Measurements from ENCODE around the gene CSTA. TPM values are rescaled to one million over a fixed set of nuclear protein-coding genes. Genes with fewer than 3 reads are reported as not detected.

The CSTA gene
- total RNA-seq, 6 experiments from 2014 or later = 4.2 to 19.3 (median 8.6) TPM

DNA sequence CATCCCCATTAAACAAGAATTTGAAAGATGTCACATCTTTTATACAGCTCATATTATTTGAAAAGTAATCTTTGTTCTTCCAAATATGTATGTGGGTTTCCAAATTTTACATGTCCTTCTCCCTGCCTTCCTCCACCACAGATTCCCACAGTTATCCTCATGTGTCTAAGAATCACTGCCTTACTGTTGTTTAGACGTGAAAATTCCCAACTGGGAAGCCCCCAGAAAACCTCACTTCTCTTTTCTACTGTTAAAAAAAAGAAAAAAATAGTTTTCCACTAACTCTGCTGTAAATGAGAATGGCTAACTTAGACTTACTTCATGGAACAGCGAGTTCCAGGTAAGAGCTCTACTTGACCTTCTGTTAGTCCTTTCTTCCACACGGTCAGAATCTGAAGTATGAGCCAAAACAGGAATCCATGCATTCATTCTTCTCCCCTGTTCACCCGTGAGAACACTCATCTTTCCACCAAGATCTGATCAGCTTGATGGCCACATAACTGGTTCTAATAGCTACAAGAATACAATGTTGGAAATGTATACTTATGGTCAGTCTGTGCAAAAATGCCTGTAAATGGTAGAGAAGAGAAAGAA lies 17.9 kb upstream of the CSTA start:
- Histone ChIP-seq H3K9me3 (no peaks in the 10 kb centered on the region), H3K36me3 (no peaks in the 10 kb centered on the region), H3K4me1 (peaks cover 0 to 12% (median 6%) of the 10 kb centered on the region in 4 donors), H3K27me3 (no peaks in the 10 kb centered on the region), H3K4me3 (no peak overlapping the region), H3K27ac (no peak overlapping the region)
- 81% methylated on average over 4 of the region's 4 CpGs for WGBS (ENCODE audit: insufficient coverage, low coverage, low lambda C conversion rate, missing lambda C conversion rate)
- DNase-seq (no peak), ATAC-seq (no peak)
- TF ChIP-seq POLR2A (IDR thresholded peaks at IDR 0.05) (no peak), CTCF (IDR thresholded peaks at IDR 0.05) (no peak)
- intact Hi-C loops (cut with DNase I) = no loop called here

DNA sequence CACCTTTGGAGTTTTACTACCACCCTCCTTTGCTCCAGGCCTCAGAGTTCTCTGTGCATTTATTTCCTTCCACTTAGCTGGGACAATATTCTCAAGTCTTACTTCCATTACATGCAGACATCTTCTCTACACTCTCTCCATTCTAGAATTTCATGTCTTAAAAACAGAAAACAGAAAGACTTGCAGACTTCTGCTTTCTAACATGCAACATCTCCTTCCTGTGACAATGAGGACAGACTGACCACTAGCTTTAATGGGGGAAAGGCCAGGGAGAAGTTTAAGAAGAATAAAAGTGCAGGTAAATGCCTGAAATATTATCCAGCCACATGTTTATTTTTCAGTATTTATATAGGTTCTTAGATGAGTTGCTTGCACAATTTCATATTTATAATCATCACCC lies 17.1 kb upstream of the CSTA start:
- Histone ChIP-seq H3K27ac (no peak overlapping the region), H3K36me3 (no peaks in the 10 kb centered on the region), H3K9me3 (no peaks in the 10 kb centered on the region)

DNA sequence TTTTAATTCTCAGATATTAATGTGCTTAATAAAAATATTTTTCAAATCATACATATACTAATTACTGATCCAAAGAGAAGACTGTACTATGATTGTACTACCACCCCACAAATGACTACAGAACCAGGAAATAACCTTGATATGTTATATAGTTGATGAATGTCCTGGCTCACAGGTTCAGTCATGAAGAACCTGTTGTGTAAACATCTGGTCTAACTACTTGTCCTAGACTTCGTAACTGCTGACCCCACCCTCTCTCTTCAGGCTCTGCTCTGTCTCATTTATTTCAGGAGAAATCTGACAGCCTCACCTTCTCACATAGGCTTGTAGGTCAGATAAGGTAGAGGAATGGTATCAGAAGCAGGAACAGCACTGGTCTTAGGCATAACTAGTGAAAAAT lies 14.7 kb upstream of the CSTA start:
- Histone ChIP-seq H3K36me3 (no peaks in the 10 kb centered on the region), H3K9me3 (no peaks in the 10 kb centered on the region), H3K4me1 (peaks cover 0 to 11% (median 4%) of the 10 kb centered on the region in 4 donors), H3K27ac (no peak overlapping the region), H3K4me3 (no peak overlapping the region), H3K27me3 (no peaks in the 10 kb centered on the region)
- intact Hi-C loops (cut with DNase I) = no loop called here
- WGBS (ENCODE audit: insufficient coverage, low coverage, low lambda C conversion rate, missing lambda C conversion rate) = 50% methylated on average over 1 of the region's 1 CpG
- ATAC-seq (no peak), DNase-seq (no peak)
- TF ChIP-seq POLR2A (IDR thresholded peaks at IDR 0.05) (no peak), CTCF (IDR thresholded peaks at IDR 0.05) (no peak)

More for the DNA sequence above, 17.1 kb upstream of the CSTA start:
- DNase-seq (no peak), ATAC-seq (no peak)
- intact Hi-C loops (cut with DNase I) = no loop called here
- H3K4me1 ChIP-seq = peaks cover 0 to 12% (median 6%) of the 10 kb centered on the region in 4 donors
- H3K27me3 ChIP-seq = no peaks in the 10 kb centered on the region
- H3K4me3 ChIP-seq = no peak overlapping the region
- no peak for TF ChIP-seq POLR2A (IDR thresholded peaks at IDR 0.05)
- no peak for TF ChIP-seq CTCF (IDR thresholded peaks at IDR 0.05)

DNA sequence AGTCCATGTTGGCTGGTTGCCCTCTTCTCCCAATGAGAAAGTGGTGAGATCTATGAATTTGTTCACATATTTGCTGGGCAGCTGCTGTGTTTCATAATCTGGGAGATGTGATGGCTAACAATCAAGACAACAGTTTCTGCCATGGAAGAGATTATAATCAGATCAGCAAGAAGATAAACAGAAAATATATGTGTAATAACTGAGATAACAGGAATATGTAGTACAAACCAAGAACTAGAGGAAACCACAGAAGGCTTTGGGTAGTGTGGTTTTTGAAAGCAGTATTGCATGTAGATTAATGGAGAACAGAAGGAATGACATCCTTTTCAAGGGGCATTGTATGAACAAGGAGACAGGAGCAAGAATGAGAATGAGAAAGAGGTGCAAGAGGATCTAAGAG lies 12.2 kb upstream of the CSTA start:
- ATAC-seq (no peak), DNase-seq (no peak)
- intact Hi-C loops (cut with DNase I) = no loop called here
- H3K4me1 ChIP-seq = no peaks in the 10 kb centered on the region
- H3K36me3 ChIP-seq = no peaks in the 10 kb centered on the region
- no peak overlapping the region for H3K27ac ChIP-seq
- no peaks in the 10 kb centered on the region for H3K9me3 ChIP-seq
- TF ChIP-seq POLR2A (IDR thresholded peaks at IDR 0.05) = no peak
- no peaks in the 10 kb centered on the region for H3K27me3 ChIP-seq
- H3K4me3 ChIP-seq = no peak overlapping the region

DNA sequence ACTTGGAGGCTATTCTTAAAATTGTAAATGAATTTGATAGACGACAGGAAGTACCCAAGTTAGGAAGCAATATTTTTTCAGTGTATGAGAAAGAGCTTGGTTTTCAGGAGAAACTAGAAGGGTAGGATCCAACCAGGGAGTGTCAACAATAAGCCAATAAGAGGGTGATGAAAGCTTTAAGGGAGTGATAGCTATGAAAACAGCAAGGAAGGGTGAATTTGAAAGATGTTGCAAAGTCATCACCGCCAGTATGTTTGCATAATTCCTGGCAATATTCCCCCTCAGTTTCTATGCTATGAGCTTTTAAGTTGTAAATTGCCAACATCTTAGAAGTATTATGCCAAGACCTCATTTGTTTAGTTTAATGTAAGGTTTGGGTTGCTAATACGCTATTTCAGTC lies 11.8 kb upstream of the CSTA start:
- WGBS (ENCODE audit: insufficient coverage, low coverage, low lambda C conversion rate, missing lambda C conversion rate) = 48% methylated on average over 3 of the region's 3 CpGs
- no peaks in the 10 kb centered on the region for H3K4me1 ChIP-seq
- ATAC-seq = no peak

More for the DNA sequence above, 11.8 kb upstream of the CSTA start:
- no peaks in the 10 kb centered on the region for H3K9me3 ChIP-seq
- intact Hi-C loops (cut with DNase I) = no loop called here
- no peak overlapping the region for H3K27ac ChIP-seq
- no peak for DNase-seq
- TF ChIP-seq CTCF (IDR thresholded peaks at IDR 0.05) = no peak
- TF ChIP-seq POLR2A (IDR thresholded peaks at IDR 0.05) = no peak
- no peaks in the 10 kb centered on the region for H3K36me3 ChIP-seq
- no peak overlapping the region for H3K4me3 ChIP-seq
- H3K27me3 ChIP-seq = no peaks in the 10 kb centered on the region

Data from right lobe of liver (tissue), 6 donors.